NCI-H510A treated with DMSO at 0.1 percent for 48 hours (cell line): ENCODE results near the gene MYF5.
"Not testable (repeated sequence)": the region's sequence is repeated elsewhere in the genome, so short reads cannot be mapped to it uniquely, and the experiment has no call there.

Source experiments
- DNase-seq: peaks from one replicate; lab custom pipeline; 2025; lab: John Stamatoyannopoulos, UW

The MYF5 gene

DNA sequence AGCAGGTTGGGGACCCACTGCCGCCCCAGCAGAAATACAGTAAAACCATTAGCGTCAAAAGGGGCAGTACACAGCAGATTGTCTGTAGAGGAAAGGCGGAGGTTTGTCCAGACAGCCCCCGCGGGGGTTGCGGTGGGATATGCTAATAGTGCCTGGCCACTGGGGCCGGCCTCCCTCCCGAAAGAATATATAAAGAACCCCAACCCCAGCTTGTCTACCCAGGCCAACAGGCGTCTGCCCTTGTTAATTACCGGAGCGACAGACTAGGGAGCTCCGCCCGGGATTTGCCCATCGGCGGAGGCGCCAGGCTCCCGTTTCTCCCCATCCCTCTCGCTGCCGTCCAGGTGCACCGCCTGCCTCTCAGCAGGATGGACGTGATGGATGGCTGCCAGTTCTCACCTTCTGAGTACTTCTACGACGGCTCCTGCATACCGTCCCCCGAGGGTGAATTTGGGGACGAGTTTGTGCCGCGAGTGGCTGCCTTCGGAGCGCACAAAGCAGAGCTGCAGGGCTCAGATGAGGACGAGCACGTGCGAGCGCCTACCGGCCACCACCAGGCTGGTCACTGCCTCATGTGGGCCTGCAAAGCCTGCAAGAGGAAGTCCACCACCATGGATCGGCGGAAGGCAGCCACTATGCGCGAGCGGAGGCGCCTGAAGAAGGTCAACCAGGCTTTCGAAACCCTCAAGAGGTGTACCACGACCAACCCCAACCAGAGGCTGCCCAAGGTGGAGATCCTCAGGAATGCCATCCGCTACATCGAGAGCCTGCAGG is at the start of gene MYF5:
Gene MYF5, plus strand, starts transcription at position 217 of the 774 bp plus-strand sequence. Its CDS starts 152 bp downstream, at position 369.
- no peak for DNase-seq

DNA sequence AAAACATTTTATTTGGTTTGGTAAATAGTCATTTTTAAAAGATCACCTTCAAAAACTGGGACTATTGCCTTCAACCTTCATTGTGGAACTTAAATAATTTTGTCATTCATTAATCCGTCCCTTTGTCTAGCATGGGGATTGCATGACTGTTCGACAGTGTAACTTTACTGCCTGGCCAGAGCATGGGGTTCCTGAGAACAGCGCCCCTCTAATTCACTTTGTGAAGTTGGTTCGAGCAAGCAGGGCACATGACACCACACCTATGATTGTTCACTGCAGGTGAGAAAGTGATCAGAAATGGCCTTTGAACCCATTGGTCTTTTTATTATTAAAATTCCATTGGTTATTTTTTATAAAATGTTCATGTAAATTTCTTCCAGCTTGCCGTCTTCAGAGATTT is 46.5 kb upstream of the MYF5 start:
- DNase-seq = no peak

DNA sequence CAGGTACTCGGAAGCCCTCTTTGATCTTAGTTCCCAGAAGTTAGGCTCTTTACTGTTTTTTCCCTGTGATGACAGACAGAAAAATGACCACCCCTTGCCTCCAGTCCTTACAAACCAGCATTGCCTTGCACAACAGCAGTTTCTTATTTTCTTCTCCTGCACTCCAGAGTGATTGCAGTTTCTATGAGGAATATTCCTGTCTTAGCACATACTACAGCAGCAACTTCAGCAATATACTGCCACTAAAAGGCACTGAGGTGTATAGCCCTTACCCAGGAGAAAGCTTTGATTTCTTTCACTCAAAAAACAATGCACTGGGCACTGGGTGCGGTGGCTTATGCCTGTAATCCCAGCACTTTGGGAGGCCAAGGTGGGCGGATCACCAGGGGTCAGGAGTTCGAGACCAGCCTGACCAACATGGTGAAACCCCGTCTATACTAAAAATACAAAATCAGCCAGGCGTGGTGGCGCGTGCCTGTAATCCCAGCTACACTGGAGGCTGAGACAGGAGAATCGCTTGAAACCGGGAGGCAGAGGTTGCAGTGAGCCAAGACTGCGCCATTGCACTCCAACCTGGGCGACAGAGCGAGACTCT is 40.6 kb upstream of the MYF5 start:
- DNase-seq = not testable (repeated sequence)

DNA sequence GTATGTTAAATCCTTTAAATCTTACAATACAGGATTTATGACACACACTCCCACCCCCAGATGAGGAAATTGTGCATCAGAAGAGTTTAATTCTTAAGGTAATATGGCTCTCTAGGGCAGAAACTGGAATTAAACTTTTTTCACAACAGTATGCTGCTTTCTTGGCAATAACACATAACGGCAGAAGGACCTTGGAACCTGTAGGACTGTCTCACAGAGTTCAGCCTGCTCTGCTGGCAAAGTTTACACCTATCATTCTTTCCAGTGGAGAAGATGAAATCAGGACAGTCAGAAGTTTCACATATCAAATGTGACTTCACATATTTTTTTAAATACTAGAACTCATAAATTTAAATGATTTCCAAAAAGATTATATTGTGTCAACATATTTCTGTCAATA is 39.9 kb upstream of the MYF5 start:
- no peak for DNase-seq

DNA sequence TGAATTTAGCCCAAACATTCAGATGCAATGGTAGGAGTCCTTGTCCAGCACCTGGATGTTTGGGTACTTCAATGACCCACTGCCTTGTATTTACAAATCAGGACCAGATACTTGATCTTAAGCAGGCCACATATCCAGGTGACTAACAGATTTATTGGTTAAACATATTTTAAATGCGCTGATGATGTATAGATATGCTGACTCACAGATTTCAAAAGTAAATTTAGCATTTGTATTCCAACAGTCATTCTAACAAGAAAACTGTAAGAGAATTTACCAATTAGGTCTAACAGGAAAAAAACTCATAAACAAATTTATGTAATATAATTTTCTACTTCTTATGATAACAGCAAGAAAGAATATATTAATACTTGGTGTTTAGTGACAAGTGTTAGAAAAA is 38.7 kb upstream of the MYF5 start:
- no peak for DNase-seq

DNA sequence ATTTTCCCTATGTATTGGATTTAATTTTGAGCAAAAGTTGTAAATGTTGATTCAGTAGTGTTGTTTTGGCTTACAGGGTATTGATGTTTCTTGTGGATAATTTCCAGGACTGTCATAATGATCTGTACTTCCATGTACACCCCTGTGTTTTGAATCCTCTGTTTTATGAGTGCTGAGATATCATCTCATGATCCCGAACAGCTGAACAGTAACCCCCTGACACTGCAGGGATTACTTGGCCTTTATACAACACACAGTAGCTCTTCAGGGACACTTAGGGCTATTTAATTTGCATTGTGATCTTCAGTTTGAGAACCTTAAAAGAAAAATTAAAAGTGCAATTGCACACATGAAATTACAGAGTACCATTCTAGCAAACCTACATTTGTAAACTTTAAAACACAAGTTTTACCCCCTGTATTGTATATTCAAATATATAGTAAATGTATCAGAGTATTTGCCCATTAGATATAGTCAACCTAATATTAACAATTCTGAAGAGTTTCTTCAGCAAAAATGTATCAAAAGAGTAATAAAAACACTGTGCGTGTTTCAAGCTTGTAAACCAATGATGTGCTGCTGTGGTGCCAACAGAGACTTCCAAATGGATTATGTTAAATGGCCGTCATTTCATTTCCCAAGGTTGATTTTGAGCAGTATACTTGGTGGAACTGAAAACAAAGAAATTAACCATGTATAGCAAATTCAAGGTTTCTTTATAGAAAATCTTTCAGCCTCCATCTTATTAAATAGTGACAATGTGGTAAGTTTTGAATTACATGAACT is 37.2 kb upstream of the MYF5 start:
- no peak for DNase-seq

DNA sequence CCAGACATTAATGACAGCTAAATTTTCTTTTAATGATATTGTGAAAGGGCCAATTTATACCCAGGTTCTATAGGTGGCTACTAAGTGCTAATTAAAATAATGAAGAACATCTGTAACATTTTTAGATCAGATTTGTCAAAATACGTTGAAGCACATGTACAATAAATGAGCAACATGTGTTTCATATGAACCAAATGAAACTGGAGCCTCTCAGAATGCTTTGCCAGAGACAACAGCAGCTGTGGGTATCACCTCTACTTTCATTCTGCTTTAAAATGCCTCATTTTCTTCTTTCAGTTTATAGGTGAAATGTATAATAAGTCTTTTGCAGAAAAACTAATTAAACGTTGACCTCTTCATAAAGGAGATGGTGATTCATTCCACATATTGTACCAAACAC is 35.4 kb upstream of the MYF5 start:
- DNase-seq = no peak

DNA sequence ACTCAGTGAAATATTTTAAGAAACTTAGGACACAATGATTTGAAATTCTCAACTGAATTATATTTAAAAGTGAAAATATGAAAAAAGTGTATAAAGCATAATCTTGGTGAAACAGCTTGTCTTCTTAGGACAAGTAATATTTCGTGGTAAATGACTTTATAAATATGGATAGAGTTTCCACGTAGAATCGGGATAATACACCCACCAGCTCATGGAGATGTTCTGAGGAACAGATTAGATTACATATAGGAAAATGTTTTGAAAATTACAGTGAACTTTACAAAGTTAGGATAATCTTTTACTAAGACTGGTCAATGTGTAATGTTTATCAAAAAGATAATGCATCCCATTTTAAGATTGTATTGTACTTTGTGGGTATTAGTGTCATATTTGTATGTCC is 34.9 kb upstream of the MYF5 start:
- no peak for DNase-seq

DNA sequence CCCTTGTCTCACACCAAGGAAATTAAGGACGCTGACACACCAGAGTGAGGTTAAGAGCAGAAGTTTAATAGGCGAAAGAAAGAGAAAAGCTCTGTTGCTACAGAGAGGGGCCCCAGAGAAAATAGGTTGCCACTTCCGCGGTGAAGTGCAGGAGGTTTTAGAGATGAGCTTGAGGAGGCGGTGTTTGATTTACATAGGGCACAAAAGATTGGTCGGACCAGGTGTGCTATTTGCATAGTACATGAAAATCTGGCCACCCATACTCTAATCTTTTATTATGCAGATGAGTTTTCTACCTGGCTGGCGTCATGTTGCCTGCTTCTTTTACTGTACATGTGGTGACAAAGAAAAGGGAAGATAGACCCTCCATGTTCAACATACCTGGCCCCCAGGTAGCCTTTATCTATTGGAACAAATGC is 32.6 kb upstream of the MYF5 start:
- DNase-seq = peak; percentile 92

DNA sequence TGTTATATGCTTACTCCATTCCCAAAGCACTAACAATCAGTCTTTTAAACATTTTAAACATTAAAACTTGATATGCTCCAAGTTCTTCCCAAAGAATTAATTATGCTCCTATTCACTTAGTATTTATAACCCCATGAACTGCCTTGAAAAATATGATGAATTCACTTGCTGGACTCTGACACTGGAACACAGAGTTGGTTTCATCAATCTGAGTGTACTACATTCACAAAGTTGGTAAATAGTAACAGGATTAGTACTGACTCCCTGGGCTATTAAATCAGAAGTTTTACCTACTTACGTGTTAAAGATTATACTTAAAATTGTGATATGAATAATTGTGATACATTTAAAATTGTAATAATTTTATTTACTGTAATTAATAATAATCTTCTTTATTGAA is 26.6 kb upstream of the MYF5 start:
- DNase-seq = no peak

DNA sequence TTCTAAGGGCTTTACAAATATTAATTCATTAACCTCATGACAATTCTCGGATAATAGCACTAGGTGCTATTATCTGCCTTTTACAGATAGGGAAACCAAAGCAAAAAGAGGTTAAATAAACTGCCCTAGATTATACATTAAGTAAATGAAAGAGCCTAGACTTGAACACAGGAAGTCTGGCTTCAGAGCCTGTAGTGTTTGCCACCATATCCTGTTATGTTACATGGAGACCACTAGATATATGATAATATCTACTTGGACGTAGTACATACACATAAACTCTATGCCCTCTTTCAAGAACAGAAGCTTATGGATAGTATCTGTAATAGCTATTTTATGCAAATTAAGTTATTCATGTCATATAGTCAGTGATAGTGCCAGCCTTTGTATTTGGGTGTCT is 26.2 kb upstream of the MYF5 start:
- DNase-seq = no peak

DNA sequence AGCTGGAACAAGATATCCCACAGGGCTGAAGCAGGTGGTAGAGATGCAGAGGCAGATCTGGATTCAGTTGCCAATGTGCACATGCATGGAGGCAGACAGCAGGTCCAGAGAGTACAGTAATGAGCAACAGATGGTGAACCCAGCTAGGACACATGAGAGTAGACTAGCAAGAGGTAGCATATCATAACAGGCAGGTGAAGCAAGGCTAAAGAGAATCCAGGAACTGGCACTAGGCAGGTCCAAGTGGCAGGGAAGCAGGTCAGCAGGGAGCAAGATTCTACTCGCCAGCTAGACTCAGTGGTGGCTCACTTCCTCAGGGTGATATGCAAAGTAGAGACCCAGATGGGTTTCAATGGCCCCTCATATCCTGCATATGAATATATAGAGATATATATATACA is 24.6 kb upstream of the MYF5 start:
- DNase-seq = no peak

DNA sequence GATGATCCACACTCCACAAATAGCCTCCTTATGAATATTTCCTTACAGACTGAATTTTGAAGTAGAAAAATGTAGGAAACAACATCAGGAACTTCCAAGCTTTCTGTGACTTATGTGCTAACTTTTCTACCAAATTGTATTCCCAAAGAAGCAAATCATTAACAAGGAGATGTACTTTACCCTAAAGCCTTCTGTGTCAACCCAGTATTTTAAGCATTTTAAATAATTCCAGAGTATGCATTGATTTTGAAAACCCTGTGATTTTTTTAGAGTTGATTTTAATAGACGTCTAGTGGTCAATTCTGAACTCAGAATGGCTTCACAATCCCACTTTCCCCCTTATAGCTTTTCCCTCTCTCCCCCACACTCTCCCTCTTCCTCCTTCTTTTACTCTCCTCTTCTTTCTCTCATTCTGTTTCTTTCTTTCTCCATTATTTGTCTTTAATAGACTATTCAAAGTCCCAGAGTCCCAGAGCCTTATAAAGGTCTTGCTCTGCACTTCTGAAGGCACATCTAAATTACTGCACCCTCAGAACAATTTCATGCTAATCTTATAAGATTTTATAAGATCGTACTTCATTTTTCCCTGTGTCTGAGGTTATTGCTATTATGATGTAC is 19.3 kb upstream of the MYF5 start:
- DNase-seq = no peak

DNA sequence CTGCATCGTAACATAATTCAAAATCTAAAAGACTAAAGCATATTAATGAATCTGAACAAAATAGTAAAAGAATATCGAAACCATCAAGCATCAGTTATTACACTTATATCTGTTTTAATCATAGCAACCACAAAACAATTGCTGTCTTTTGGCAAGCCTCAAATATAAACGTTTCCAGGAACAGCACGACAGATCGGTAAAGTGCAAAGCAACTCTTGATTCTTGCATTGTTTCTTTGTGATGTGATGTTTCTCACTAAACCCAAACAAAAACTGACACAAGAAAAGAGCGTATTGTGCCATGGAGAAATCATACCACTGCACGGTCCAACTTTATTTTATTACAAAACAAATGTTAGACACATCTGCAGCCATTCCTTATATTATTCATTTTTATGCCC is 18.5 kb upstream of the MYF5 start:
- no peak for DNase-seq

DNA sequence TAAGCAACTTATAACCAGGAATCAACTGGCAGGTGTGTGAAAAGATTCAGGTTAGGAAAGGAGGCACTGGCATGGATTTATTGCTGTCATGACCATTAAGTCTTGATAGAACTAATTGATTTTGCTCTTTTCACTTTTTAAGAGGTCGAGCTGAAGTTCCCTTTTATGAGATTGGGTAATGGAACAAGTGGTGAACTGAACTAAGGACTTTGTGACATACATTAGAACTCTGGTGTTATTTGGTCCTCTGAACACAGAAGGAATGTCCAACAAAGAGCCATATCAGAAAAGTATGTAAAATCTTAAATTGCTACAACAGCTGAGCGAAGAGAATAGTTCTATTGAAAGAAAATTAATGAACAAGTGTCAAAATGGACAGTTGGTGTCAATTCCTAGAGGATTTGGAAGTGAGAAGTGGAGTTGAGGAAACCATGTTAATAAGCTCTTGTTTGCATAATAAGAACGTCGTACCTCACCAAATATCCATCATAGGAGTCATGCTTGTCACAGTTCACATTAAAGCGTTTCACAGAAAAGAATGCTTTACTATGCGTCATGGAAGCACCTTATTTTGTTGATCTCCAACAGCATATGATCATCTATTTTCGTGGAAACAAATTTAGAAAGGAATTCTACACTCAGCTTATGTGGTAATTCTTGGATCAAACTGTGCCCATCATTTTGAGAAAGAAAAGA is 17.7 kb upstream of the MYF5 start:
- DNase-seq = no peak

DNA sequence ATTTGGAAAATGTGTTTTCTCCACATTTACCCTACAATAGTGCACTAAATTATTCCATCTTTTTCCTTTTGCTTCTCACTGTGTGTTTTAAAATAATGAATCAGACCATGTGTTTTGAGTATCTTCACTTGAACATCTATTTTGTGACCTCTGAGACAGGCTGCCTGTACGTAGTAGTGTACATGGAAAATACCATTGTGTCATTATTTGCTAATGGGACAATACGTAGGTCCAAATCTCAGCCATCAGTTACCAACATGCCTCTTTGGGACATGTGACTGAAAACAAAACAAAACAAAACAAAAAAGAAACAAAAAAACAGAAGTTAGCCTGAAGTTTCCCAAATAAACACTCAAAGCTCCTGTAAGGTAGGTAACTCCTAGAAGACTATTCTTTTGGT is 16.4 kb upstream of the MYF5 start:
- no peak for DNase-seq

DNA sequence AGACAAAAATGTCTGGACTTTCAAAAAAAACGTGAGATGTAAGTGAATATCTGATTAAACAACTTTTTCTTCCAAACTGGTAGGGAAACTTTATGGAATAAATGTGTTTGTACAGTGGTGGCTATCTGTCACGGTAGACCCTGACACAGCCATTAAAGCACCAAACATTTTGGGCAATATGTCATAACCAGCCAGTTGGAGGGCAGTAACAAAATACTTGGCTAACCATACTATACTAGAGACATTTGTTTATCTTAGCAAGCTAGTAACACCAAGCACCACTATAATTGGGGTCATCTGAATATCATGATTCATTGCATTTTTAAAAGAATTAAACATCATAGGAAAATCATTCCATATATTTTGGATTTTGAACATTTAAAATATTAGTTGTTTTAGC is 15.3 kb upstream of the MYF5 start:
- no peak for DNase-seq

DNA sequence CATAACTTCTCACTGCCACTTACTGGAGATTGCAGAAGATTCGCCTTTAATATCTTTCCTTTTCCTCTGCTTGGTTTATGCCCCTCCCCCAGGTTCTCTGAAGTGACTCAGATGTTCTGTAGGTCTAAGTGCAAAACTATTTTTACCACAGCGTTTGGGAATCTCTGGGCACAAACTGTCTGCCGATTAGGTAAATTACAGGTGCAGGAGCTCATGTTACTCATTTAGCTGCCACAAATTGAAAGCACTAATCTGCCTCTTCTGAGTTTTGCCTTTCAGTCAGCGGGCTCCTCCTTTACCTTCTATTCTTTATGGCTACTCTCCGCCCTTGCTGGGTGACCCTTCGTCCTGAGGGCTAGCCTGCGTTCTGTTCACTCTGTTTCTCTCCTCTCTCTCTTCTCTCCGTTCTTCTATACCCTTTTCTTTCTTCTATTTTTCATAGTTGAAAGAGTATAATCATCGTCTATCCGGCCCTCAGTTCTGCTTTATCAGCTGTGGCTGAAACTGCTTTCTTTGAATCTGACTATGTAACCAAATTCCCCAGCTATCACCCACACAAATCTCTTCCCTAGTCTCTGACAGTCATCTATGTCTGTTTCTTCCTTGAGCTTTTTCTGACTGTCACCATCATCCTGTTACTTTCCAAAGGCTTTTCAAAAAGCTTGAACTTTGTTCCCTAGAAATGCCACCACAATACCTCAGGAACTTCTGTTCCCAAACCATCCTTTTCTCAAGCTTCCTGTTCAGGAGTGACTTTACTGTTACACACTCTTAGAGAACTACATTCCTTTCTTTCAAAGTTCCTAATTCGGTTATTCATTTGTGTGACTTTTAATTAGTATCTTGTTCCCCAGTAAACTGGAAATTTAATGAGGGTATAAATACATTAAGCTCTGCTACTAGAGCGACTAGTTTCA is 13.6 kb upstream of the MYF5 start:
- peak; percentile 43 for DNase-seq

DNA sequence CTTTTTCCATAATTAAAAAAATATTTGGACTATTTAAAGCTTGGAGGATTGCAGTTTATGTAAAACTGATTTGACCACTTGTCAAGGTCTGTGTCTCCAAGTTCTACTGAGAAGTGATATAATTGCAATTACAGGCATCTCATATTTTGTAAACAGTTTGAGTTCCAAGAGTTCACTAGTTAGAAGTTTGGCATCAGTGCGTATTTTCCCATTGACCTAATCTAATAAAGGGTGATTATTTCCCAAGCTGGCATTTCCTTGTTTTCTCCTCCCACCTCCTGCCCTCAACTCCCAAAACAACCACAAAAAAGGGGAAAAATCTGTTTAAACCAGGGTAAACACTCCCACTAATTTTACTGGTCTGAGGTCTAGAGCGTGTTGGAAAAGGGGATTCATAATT is 12.3 kb upstream of the MYF5 start:
- no peak for DNase-seq

DNA sequence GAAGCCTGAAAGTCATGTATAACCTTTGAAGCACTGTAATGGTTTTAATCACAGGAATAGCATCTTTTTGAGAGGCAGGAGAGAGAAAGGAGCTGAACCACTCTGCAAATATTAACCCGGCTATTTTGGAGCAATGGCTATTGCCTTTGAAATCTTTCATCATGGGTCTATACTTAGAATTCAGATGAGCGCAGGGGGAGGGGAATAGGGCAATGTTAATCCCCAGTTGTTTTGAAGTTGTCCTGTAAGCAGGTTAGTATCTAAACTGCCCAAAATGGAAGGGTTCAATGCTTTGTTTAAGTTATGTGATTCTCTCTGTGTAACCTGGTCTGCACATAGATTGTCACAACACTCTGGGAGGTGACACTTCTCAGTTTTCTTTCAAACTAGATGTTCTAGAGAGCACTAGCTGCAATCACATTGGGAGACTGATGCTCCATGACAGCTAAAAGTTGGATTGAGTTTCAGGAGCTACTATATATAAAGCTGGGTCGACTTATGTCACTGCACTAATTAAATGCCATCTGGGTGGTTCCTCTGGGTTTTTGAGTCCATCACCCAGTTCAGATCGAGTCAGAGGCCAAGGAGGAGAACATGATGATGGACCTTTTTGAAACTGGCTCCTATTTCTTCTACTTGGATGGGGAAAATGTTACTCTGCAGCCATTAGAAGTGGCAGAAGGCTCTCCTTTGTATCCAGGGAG is 9.4 kb upstream of the MYF5 start, which contains the start of gene MYF6:
Gene MYF6, plus strand, starts transcription at position 509 of the 704 bp plus-strand sequence. Its CDS starts 86 bp downstream, at position 595.
- no peak for DNase-seq
